ENCODE measurements around the gene TRIP10. TPM values are rescaled to one million over a fixed set of nuclear protein-coding genes. Genes with fewer than 3 reads are reported as not detected.

Gene TRIP10
- total and polyA plus RNA-seq, 2 of the 13 experiments (the other 11 are each of a cell fraction or from before 2014, with no cell fraction given): 32.5 to 33.2 TPM

- no peak for TF ChIP-seq SNAPC5 (CRISPR knock-in tag; IDR thresholded peaks at IDR 0.05; ENCODE audit: borderline replicate concordance)
- peak; percentile 89; the same call in 1 of the 2 replicates for TF ChIP-seq HDAC6 (IDR thresholded peaks at IDR 0.05; ENCODE audit: low read depth, low read length)
- TF ChIP-seq RFX1 (IDR thresholded peaks at IDR 0.05): no peak
- TF ChIP-seq JDP2 (CRISPR knock-in tag; IDR thresholded peaks at IDR 0.05; ENCODE audit: borderline replicate concordance): no peak
- TF ChIP-seq SPEN (CRISPR knock-in tag; IDR thresholded peaks at IDR 0.05; ENCODE audit: low read depth): no peak; the same call in 1 of the 2 replicates
- no peak for TF ChIP-seq HNRNPLL (IDR thresholded peaks at IDR 0.05; ENCODE audit: low read depth, low read length, poor library complexity, severe bottlenecking)
- no peak for TF ChIP-seq ZNF75D (CRISPR knock-in tag; IDR thresholded peaks at IDR 0.05; ENCODE audit: borderline replicate concordance)
- TF ChIP-seq ARNT (IDR thresholded peaks at IDR 0.05): no peak
- TF ChIP-seq FLYWCH1 (CRISPR knock-in tag; IDR thresholded peaks at IDR 0.05): no peak
- TF ChIP-seq ZNF318 (CRISPR knock-in tag; IDR thresholded peaks at IDR 0.05): no peak
- TF ChIP-seq SIX1 (CRISPR knock-in tag; IDR thresholded peaks at IDR 0.05; ENCODE audit: borderline replicate concordance): no peak; the same call in 1 of the 2 replicates
- TF ChIP-seq ZBTB49 (CRISPR knock-in tag; IDR thresholded peaks at IDR 0.05; ENCODE audit: borderline replicate concordance): no peak
- TF ChIP-seq HOXA5 (CRISPR knock-in tag; IDR thresholded peaks at IDR 0.05): peak; percentile 72; the same call in 1 of the 2 replicates
- TF ChIP-seq ATF6 (CRISPR knock-in tag; conservative IDR thresholded peaks at IDR 0.05): peak; percentile 63; the same call in 1 of the 2 replicates
- no peak for TF ChIP-seq HMG20B (CRISPR knock-in tag; conservative IDR thresholded peaks at IDR 0.05)
- TF ChIP-seq ZNF354B (CRISPR knock-in tag; IDR thresholded peaks at IDR 0.05): no peak
- peak; percentile 96 for TF ChIP-seq NCOA2 (CRISPR knock-in tag; IDR thresholded peaks at IDR 0.05)
Observed at GRCh38 chr19:6720369-6721137, 18.9 kb upstream of the TRIP10 start, which contains the start of gene C3 (continued).

All from HepG2 (cell line).